MM.1S (cell line): ENCODE measurements around the gene SLC6A7.

ENCODE experiments used
- CTCF ChIP-seq: fragments of 300-600 bp; sonication (generic); IDR thresholded peaks from 2 replicates; pipeline ENCODE4 v1.5.1; 2016; ENCODE audit warnings: antibody characterized with exemption, low read length, mixed read lengths
- EZH2 ChIP-seq: fragments of 300-600 bp; sonication (generic); optimal IDR thresholded peaks from 2 replicates; pipeline ENCODE3; 2017; ENCODE audit warnings: low read depth, mild to moderate bottlenecking, antibody characterized with exemption, low read length, mixed read lengths
- EZH2phosphoT487 ChIP-seq: fragments of 300-600 bp; sonication (generic); IDR thresholded peaks from 2 replicates; pipeline ENCODE4 v1.6.1; 2018; ENCODE audit warnings: antibody characterized with exemption, low read length

GRCh38 chr5:150144879-150145278, 45.0 kb upstream of the SLC6A7 start:
- TF ChIP-seq CTCF = no peak
- TF ChIP-seq EZH2 = no peak
- TF ChIP-seq EZH2phosphoT487 = no peak
